ENCODE results near the gene TDRD9.
"Not testable (repeated sequence)": the region's sequence is repeated elsewhere in the genome, so short reads cannot be mapped to it uniquely, and the experiment has no call there.

Gene TDRD9

DNA sequence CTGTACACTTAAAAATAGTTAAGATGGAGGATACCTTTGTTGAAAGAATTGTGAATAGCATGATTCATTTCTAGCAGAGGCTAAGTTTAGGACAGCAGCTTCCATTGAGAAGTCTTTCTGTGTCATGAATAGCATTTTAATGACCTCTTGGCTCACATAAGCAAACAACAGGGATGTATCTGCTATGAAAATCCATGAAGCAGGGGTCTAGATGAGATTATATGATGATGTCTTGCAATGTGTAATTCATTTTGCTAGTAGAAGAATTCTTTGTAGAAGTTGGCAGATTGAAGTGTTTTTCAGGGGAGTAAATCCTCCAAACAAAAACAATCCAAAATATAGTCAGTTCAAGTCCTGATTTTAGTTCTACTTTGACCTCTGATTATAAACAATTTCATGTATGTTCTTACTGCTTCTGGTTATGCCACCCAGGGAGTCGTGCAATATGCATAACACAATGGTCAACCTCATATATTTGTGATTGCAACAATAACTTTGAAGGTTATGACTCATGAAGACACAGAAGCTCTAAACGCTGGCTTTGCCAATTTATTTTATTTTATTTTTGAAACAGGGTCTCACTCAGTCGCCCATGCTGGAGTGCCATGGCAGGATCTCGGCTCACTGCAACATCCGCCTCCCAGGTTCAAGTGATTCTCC, 21.0 kb downstream of the TDRD9 start:
- peaks cover 0 to 3% of the 10 kb centered on the region in 2 donors for H3K9me3 ChIP-seq (ENCODE audit: control insufficient read depth in 2 of 2, low read length in 2 of 2)
- H3K36me3 ChIP-seq (ENCODE audit: control insufficient read depth in 2 of 2, insufficient read depth in 2 of 2, low read length in 2 of 2) = no peaks in the 10 kb centered on the region
- no peak overlapping the region for H3K4me3 ChIP-seq (ENCODE audit: low read length in 2 of 2)
- H3K4me1 ChIP-seq (ENCODE audit: control insufficient read depth, insufficient read depth, low read length) = no peaks in the 10 kb centered on the region
- H3K27me3 ChIP-seq (ENCODE audit: control insufficient read depth in 1 of 2, insufficient read depth in 2 of 2, low read length in 2 of 2) = peaks cover 0 to 2% of the 10 kb centered on the region in 2 donors
- H3K27ac ChIP-seq (ENCODE audit: low read length) = no peak overlapping the region
- no peak overlapping the region for H3K9ac ChIP-seq (ENCODE audit: low read length in 2 of 2)

DNA sequence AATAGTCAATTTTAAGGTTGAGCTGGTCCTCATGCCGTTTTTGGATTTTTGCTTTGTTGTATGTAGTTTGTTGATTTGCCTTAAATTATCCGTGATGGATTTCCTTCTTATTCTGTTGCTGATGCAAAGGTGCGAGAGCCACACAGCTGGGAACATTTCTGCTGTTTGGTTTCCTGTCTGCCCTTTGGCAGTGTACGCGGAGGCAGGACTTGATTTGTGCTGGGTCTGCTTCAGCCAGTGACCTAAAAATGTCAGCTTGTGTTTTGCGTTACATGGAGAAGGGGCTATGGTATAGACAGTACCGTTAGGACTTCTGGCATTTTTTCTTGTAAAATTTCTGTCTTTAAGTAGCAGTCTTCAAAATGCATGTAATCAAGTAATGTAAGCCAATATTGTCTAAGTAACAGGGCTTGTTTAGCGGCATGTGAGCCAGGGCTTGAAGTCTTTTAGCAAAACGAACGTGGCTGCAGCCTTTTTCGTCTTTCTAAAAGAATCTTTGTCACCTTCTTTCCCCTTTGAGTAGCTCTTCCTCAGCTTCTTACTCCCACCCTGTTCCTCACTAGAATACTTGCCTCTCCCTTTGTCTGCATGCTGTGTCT, 32.3 kb downstream of the TDRD9 start:
- no peaks in the 10 kb centered on the region for H3K27me3 ChIP-seq (ENCODE audit: control insufficient read depth in 1 of 2, insufficient read depth in 2 of 2, low read length in 2 of 2)
- H3K27ac ChIP-seq (ENCODE audit: low read length) = no peak overlapping the region
- no peaks in the 10 kb centered on the region for H3K9me3 ChIP-seq (ENCODE audit: control insufficient read depth in 2 of 2, low read length in 2 of 2)
- no peak overlapping the region for H3K4me3 ChIP-seq (ENCODE audit: low read length in 2 of 2)
- no peaks in the 10 kb centered on the region for H3K4me1 ChIP-seq (ENCODE audit: control insufficient read depth, insufficient read depth, low read length)
- no peak overlapping the region for H3K9ac ChIP-seq (ENCODE audit: low read length in 2 of 2)
- no peaks in the 10 kb centered on the region for H3K36me3 ChIP-seq (ENCODE audit: control insufficient read depth in 2 of 2, insufficient read depth in 2 of 2, low read length in 2 of 2)

DNA sequence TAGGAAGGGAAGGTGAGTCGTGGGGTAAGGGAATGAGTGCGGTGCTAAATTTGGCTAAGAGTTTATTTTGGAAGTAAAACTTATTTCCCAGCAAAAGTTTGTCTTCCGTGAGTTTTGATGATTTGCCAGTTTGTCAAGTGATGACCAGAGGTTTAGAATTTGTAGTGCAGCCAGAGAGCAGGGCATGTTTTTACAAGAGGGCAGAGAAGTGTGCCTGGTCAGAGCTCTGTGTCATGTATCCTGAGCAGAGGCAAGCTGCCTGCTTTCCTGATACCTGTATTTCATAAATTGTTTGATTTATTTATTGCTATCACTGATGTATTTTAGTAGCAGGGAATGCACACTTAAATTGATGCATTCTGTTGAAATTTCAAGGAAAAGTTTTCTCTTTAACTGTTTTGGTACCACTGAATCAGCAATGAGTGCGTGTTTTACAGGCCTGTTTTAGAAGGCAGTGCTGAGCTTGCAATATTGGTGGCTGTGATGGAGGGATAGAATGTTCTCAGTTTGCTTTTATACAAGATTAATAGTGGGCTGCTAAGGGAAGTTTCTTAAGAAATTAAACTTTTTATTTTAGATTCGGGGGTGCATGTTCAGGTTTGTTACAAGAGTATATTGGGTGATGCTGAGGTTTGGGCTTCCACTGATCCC, 33.8 kb downstream of the TDRD9 start:
- no peaks in the 10 kb centered on the region for H3K36me3 ChIP-seq (ENCODE audit: control insufficient read depth in 2 of 2, insufficient read depth in 2 of 2, low read length in 2 of 2)
- no peak overlapping the region for H3K4me3 ChIP-seq (ENCODE audit: low read length in 2 of 2)
- H3K27me3 ChIP-seq (ENCODE audit: control insufficient read depth in 1 of 2, insufficient read depth in 2 of 2, low read length in 2 of 2) = no peaks in the 10 kb centered on the region
- no peaks in the 10 kb centered on the region for H3K9me3 ChIP-seq (ENCODE audit: control insufficient read depth in 2 of 2, low read length in 2 of 2)
- H3K27ac ChIP-seq (ENCODE audit: low read length) = no peak overlapping the region
- H3K9ac ChIP-seq (ENCODE audit: low read length in 2 of 2) = no peak overlapping the region
- no peaks in the 10 kb centered on the region for H3K4me1 ChIP-seq (ENCODE audit: control insufficient read depth, insufficient read depth, low read length)

DNA sequence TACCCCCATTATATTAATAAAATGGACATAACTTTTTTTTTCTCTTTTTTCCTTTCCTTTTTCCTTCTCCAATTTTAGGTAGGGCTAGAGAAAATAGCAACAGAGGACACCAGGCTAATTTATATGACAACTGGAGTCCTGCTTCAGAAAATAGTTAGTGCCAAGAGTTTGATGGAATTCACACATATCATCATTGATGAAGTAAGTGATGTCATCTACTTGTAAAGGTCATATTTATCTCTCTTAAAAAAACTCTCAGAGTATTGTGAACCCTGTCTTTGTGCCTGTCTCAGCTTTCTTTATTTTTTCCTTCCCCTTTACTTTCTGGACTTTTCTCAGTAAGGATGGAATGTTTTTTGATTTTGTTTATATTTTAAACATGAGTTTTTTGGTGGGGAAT, 38.4 kb downstream of the TDRD9 start:
- H3K27me3 ChIP-seq (ENCODE audit: control insufficient read depth in 1 of 2, insufficient read depth in 2 of 2, low read length in 2 of 2) = peaks cover 0 to 3% of the 10 kb centered on the region in 2 donors
- H3K9me3 ChIP-seq (ENCODE audit: control insufficient read depth in 2 of 2, low read length in 2 of 2) = no peaks in the 10 kb centered on the region
- no peaks in the 10 kb centered on the region for H3K36me3 ChIP-seq (ENCODE audit: control insufficient read depth in 2 of 2, insufficient read depth in 2 of 2, low read length in 2 of 2)
- H3K27ac ChIP-seq (ENCODE audit: low read length) = no peak overlapping the region
- no peak overlapping the region for H3K9ac ChIP-seq (ENCODE audit: low read length in 2 of 2)
- no peak overlapping the region for H3K4me3 ChIP-seq (ENCODE audit: low read length in 2 of 2)
- no peaks in the 10 kb centered on the region for H3K4me1 ChIP-seq (ENCODE audit: control insufficient read depth, insufficient read depth, low read length)

DNA sequence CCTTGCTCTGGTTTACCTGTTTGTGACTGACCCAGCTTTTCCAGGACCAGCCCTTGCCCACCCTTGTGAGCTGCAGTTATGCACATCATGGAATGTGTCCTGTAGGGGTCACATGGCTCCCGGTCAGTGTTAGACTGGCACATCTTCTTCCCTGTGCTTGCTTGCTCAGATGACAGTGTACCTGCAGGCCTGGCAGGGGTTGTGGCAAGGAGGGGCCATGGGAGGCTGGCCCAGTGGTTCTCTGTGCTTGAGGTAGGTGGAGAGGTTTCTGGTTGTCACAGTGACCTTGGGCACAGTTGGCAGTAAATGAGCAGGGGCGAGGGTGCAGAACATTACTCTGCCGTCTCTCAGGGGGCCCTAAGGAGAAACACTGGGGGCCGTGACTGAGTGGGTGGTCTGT, 41.7 kb downstream of the TDRD9 start:
- Histone ChIP-seq H3K27me3 (ENCODE audit: control insufficient read depth in 1 of 2, insufficient read depth in 2 of 2, low read length in 2 of 2) (peaks cover 0 to 3% of the 10 kb centered on the region in 2 donors), H3K36me3 (ENCODE audit: control insufficient read depth in 2 of 2, insufficient read depth in 2 of 2, low read length in 2 of 2) (no peaks in the 10 kb centered on the region), H3K27ac (ENCODE audit: low read length) (no peak overlapping the region), H3K4me3 (ENCODE audit: low read length in 2 of 2) (no peak overlapping the region), H3K4me1 (ENCODE audit: control insufficient read depth, insufficient read depth, low read length) (no peaks in the 10 kb centered on the region), H3K9me3 (ENCODE audit: control insufficient read depth in 2 of 2, low read length in 2 of 2) (no peaks in the 10 kb centered on the region), H3K9ac (ENCODE audit: low read length in 2 of 2) (no peak overlapping the region)

DNA sequence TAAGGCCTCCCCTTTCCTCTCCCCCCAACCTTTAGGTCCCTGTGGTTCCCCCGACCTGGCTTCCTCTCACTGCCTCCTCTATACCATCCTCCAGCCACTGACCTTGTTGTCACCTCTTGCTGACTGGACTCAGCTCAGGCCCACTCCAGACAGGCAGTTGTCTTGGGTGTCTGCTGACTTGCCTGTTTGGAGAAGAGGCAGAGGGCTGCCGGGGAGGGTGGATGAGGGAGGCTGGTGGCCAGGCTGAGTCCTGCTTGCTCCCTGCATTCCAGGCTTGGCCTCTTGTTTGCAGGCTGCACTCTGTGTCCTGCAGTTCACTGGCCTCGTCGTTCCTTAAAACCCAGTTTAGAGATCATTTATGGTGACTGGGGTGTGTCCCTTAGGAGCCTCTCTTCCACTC, 45.1 kb downstream of the TDRD9 start:
- no peak overlapping the region for H3K27ac ChIP-seq (ENCODE audit: low read length)
- peaks cover 0 to 3% of the 10 kb centered on the region in 2 donors for H3K27me3 ChIP-seq (ENCODE audit: control insufficient read depth in 1 of 2, insufficient read depth in 2 of 2, low read length in 2 of 2)
- H3K4me1 ChIP-seq (ENCODE audit: control insufficient read depth, insufficient read depth, low read length) = no peaks in the 10 kb centered on the region
- no peak overlapping the region for H3K4me3 ChIP-seq (ENCODE audit: low read length in 2 of 2)
- no peaks in the 10 kb centered on the region for H3K9me3 ChIP-seq (ENCODE audit: control insufficient read depth in 2 of 2, low read length in 2 of 2)
- no peak overlapping the region for H3K9ac ChIP-seq (ENCODE audit: low read length in 2 of 2)
- no peaks in the 10 kb centered on the region for H3K36me3 ChIP-seq (ENCODE audit: control insufficient read depth in 2 of 2, insufficient read depth in 2 of 2, low read length in 2 of 2)

DNA sequence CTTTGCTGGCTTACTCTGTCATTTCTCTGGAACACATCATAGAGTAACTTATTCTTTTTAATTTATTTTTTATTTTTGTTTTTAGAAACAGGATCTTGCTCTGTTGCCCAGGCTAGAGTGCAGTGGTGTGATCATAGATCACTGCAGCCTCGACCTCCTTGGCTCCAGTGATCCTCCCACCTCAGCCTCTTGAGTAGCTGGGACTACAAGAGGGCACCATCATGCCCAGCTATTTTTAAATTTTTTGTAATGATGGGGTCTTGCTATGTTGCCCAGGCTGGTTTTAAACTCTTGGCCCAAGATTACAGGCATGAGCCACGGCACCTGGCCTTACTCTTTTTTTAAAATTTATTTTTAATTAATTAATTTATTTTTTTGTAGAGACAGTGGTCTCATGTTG, 46.3 kb downstream of the TDRD9 start:
- no peak overlapping the region for H3K4me3 ChIP-seq (ENCODE audit: low read length in 2 of 2)
- no peak overlapping the region for H3K9ac ChIP-seq (ENCODE audit: low read length in 2 of 2)
- H3K4me1 ChIP-seq (ENCODE audit: control insufficient read depth, insufficient read depth, low read length) = no peaks in the 10 kb centered on the region
- no peaks in the 10 kb centered on the region for H3K9me3 ChIP-seq (ENCODE audit: control insufficient read depth in 2 of 2, low read length in 2 of 2)
- peaks cover 0 to 3% of the 10 kb centered on the region in 2 donors for H3K27me3 ChIP-seq (ENCODE audit: control insufficient read depth in 1 of 2, insufficient read depth in 2 of 2, low read length in 2 of 2)
- H3K36me3 ChIP-seq (ENCODE audit: control insufficient read depth in 2 of 2, insufficient read depth in 2 of 2, low read length in 2 of 2) = no peaks in the 10 kb centered on the region
- no peak overlapping the region for H3K27ac ChIP-seq (ENCODE audit: low read length)

DNA sequence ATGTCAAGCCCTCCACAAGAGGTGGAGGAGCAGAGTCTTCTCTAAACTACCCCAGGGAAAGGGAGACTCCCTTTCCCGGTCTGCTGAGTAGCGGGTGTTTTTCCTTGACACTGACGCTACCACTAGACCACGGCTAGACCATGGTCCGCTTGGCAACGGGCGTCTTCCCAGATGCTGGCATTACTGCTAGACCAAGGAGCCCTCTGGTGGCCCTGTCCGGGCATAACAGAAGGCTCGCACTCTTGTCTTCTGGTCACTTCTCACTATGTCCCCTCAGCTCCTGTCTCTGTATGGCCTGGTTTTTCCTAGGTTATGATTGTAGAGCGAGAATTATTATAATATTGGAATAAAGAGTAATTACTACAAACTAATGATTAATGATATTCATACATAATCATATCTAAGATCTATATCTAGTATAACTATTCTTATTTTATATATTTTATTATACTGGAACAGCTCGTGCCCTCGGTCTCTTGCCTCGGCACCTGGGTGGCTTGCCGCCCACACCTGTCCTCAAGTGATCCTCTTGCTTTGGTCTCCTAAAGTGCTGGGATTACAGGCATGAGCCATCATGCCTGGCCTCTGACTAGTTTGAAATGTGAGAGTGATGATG, 52.5 kb downstream of the TDRD9 start:
- H3K9me3 ChIP-seq (ENCODE audit: control insufficient read depth in 2 of 2, low read length in 2 of 2); H3K27ac ChIP-seq (ENCODE audit: low read length); H3K4me1 ChIP-seq (ENCODE audit: control insufficient read depth, insufficient read depth, low read length); H3K9ac ChIP-seq (ENCODE audit: low read length in 2 of 2); H3K27me3 ChIP-seq (ENCODE audit: control insufficient read depth in 1 of 2, insufficient read depth in 2 of 2, low read length in 2 of 2); H3K4me3 ChIP-seq (ENCODE audit: low read length in 2 of 2); H3K36me3 ChIP-seq (ENCODE audit: control insufficient read depth in 2 of 2, insufficient read depth in 2 of 2, low read length in 2 of 2): not testable (repeated sequence)

DNA sequence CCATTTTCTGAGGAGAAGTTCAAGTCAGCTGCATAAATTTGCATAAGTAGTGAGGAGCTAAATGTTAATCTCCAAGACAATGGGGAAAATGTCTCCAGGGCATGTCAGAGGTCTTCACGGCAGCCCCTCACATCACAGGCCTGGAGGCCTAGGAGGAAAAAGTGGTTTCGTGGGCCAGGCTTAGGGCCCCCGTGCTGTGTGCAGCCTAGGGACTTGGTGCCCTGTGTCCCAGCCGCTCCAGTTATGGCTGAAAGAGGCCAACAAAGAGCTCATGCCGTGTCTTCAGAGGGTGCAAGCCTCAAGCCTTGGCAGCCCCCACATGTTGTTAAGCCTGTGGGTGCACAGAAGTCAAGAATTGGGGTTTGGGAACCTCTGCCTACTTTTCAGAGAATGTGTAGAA, 55.9 kb downstream of the TDRD9 start:
- H3K9me3 ChIP-seq (ENCODE audit: control insufficient read depth in 2 of 2, low read length in 2 of 2) = peaks cover 0 to 4% of the 10 kb centered on the region in 2 donors
- H3K36me3 ChIP-seq (ENCODE audit: control insufficient read depth in 2 of 2, insufficient read depth in 2 of 2, low read length in 2 of 2) = no peaks in the 10 kb centered on the region
- H3K27ac ChIP-seq (ENCODE audit: low read length) = no peak overlapping the region
- no peaks in the 10 kb centered on the region for H3K4me1 ChIP-seq (ENCODE audit: control insufficient read depth, insufficient read depth, low read length)
- no peaks in the 10 kb centered on the region for H3K27me3 ChIP-seq (ENCODE audit: control insufficient read depth in 1 of 2, insufficient read depth in 2 of 2, low read length in 2 of 2)
- H3K4me3 ChIP-seq (ENCODE audit: low read length in 2 of 2) = no peak overlapping the region
- H3K9ac ChIP-seq (ENCODE audit: low read length in 2 of 2) = no peak overlapping the region

DNA sequence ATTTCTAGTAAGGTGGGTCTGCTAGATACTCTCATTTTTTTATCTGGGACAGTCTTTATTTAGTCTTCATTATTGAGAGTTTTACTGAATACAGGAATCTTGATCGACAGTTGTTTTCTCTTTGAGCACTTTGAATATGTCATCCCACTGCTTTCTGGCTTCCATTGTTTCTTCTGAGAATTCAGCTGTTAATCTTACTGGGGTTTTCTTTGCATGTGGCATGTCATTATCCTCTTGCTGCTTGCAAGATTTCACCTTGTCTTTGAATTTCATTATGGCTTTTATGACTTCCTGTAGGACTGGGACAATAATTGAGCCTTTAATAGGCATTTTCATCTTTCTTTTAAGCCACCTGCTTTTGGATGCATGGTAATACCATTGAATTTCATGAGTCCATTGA, 60.8 kb downstream of the TDRD9 start:
- Histone ChIP-seq H3K27ac (ENCODE audit: low read length) (no peak overlapping the region), H3K9ac (ENCODE audit: low read length in 2 of 2) (no peak overlapping the region), H3K4me3 (ENCODE audit: low read length in 2 of 2) (no peak overlapping the region), H3K9me3 (ENCODE audit: control insufficient read depth in 2 of 2, low read length in 2 of 2) (peaks cover 0 to 9% of the 10 kb centered on the region in 2 donors), H3K36me3 (ENCODE audit: control insufficient read depth in 2 of 2, insufficient read depth in 2 of 2, low read length in 2 of 2) (no peaks in the 10 kb centered on the region), H3K4me1 (ENCODE audit: control insufficient read depth, insufficient read depth, low read length) (no peaks in the 10 kb centered on the region), H3K27me3 (ENCODE audit: control insufficient read depth in 1 of 2, insufficient read depth in 2 of 2, low read length in 2 of 2) (peaks cover 0 to 7% of the 10 kb centered on the region in 2 donors)

DNA sequence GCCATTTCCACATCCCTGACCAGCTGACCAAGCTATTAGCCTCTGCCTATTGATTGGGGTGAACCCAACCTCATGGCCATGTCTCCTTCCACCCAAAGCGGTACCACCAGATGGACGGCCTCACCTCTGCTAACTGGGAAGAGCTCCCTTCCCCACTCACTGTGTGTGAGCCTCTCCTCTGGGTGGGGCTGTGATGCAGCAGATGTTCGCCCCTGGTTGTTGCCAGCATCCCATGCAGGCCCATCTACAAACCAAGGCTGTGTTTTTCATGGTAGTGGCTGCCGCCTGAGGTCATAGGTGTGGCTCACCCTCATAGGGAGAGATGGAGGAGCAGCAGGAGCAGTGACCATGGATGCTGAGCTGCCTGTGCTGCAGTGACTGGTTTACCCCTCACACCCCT, 61.7 kb downstream of the TDRD9 start:
- Histone ChIP-seq H3K4me3 (ENCODE audit: low read length in 2 of 2) (no peak overlapping the region), H3K27me3 (ENCODE audit: control insufficient read depth in 1 of 2, insufficient read depth in 2 of 2, low read length in 2 of 2) (peaks cover 0 to 7% of the 10 kb centered on the region in 2 donors), H3K9me3 (ENCODE audit: control insufficient read depth in 2 of 2, low read length in 2 of 2) (peaks cover 0 to 9% of the 10 kb centered on the region in 2 donors), H3K9ac (ENCODE audit: low read length in 2 of 2) (no peak overlapping the region), H3K4me1 (ENCODE audit: control insufficient read depth, insufficient read depth, low read length) (no peaks in the 10 kb centered on the region), H3K36me3 (ENCODE audit: control insufficient read depth in 2 of 2, insufficient read depth in 2 of 2, low read length in 2 of 2) (no peaks in the 10 kb centered on the region), H3K27ac (ENCODE audit: low read length) (no peak overlapping the region)

Measured in stomach smooth muscle (tissue), 2 donors.